ENCODE measurements around the gene DDX59. TPM values are rescaled to one million over a fixed set of nuclear protein-coding genes. Genes with fewer than 3 reads are reported as not detected.

Gene DDX59
- total and polyA plus RNA-seq, 9 of the 15 experiments (the other 6 are each of a cell fraction or from before 2014, with no cell fraction given) = 8.3 to 30.4 (median 19.8) TPM

- TF ChIP-seq NKRF (IDR thresholded peaks at IDR 0.05; ENCODE audit: borderline replicate concordance) = peak; percentile 75; the same call in 1 of the 2 replicates
- peak; percentile 59; the same call in 1 of the 2 replicates for TF ChIP-seq PKNOX1 (IDR thresholded peaks at IDR 0.05)
- peak in 1 of 2 experiments; percentile 84; a peak in 2 of 4 replicates for TF ChIP-seq ZNF318 (IDR thresholded peaks at IDR 0.05; ENCODE audit: borderline replicate concordance in 1 of 2, low read depth in 1 of 2)
- 0 out of 2 replicates have a peak, but pooled peaks have one; percentile 37 for TF ChIP-seq CGGBP1 (CRISPR knock-in tag; IDR thresholded peaks at IDR 0.05)
- TF ChIP-seq RAD51 (IDR thresholded peaks at IDR 0.05; ENCODE audit: borderline replicate concordance, low read depth) = peak; percentile 75
- peak; percentile 89 for TF ChIP-seq LEF1 (IDR thresholded peaks at IDR 0.05)
Observed at GRCh38 chr1:200670242-200671118, 773 bp upstream of the DDX59 start (continued).

All from K562 (cell line).